CD4-positive, alpha-beta memory T cell (primary cell): ENCODE data around the gene NADK2. TPM values are rescaled to one million over a fixed set of nuclear protein-coding genes. Genes with fewer than 3 reads are reported as not detected.

Source experiments
- CTCF ChIA-PET: fragments of 350-600 bp; sonication (Branson Sonifier 250); formaldehyde crosslinking; loops from one replicate; lab custom pipeline; 2021; ENCODE audit warnings: inconsistent platforms; ENCODE audit not compliant: partially characterized antibody; lab: Charles Lee
- POLR2A ChIA-PET: fragments of 350-600 bp; sonication (Branson Sonifier 250); formaldehyde crosslinking; loops from one replicate; lab custom pipeline; 2021; ENCODE audit not compliant: partially characterized antibody; lab: Charles Lee
- DNase-seq, 5 donors: peaks; one replicate each; pipeline versions ENCODE4 v3.0.0 to v3.0.0-alpha.2; 2020 to 2022; ENCODE audit warnings: mixed read lengths in 1 of 5
- H3K27ac ChIP-seq: one replicate; pipeline ENCODE4 v1.7.0; 2013; ENCODE audit warnings: low read depth, low read length
- H3K27me3 ChIP-seq: 2 replicates; pipeline ENCODE4 v1.7.0; 2013; ENCODE audit warnings: mild to moderate bottlenecking, low read length, moderate library complexity; ENCODE audit not compliant: insufficient read depth
- H3K36me3 ChIP-seq: 2 replicates; pipeline ENCODE4 v1.7.0; 2013; ENCODE audit warnings: mild to moderate bottlenecking, low read length, moderate library complexity; ENCODE audit not compliant: insufficient read depth
- H3K4me1 ChIP-seq: 2 replicates; pipeline ENCODE4 v1.7.0; 2013; ENCODE audit warnings: mild to moderate bottlenecking, low read length, moderate library complexity; ENCODE audit not compliant: insufficient read depth
- H3K4me3 ChIP-seq, 2 donors: one replicate each; pipeline ENCODE4 v1.7.0; 2013; ENCODE audit warnings: low read length in 2 of 2, mild to moderate bottlenecking in 1 of 2
- H3K9me3 ChIP-seq, 2 donors: one replicate each; pipeline ENCODE4 v1.7.0; 2013; ENCODE audit warnings: low read length in 2 of 2, control low read depth in 1 of 2; ENCODE audit not compliant: control insufficient read depth in 1 of 2
- H3K27ac Mint-ChIP-seq, 7 donors: one replicate each; pipeline ENCODE4 v1.8.0; 2020 to 2021; ENCODE audit warnings: mixed read lengths in 7 of 7, mild to moderate bottlenecking in 6 of 7, inconsistent platforms in 3 of 7, moderate library complexity in 3 of 7
- H3K27me3 Mint-ChIP-seq, 2 donors: one replicate each; pipeline ENCODE4 v1.8.0; 2020 to 2021; ENCODE audit warnings: mixed read lengths in 2 of 2
- H3K36me3 Mint-ChIP-seq, 2 donors: one replicate each; pipeline ENCODE4 v1.8.0; 2020 to 2021; ENCODE audit warnings: mixed read lengths in 2 of 2, inconsistent platforms in 1 of 2, mild to moderate bottlenecking in 1 of 2
- H3K4me1 Mint-ChIP-seq, 4 donors: one replicate each; pipeline ENCODE4 v1.8.0; 2020 to 2021; ENCODE audit warnings: mixed read lengths in 4 of 4, mild to moderate bottlenecking in 1 of 4
- H3K4me3 Mint-ChIP-seq, 8 donors: one replicate each; pipeline ENCODE4 v1.8.0; 2020 to 2021; ENCODE audit warnings: mixed read lengths in 8 of 8, mild to moderate bottlenecking in 7 of 8, moderate library complexity in 6 of 8, inconsistent platforms in 3 of 8
- H3K9me3 Mint-ChIP-seq, 8 donors: one replicate each; pipeline ENCODE4 v1.8.0; 2020 to 2021; ENCODE audit warnings: mixed read lengths in 8 of 8, mild to moderate bottlenecking in 5 of 8, inconsistent platforms in 3 of 8, moderate library complexity in 1 of 8
- intact Hi-C: fragments of 100-400 bp; cut with micrococcal nuclease; formaldehyde crosslinking; loops from one replicate; pipeline ENCODE4 v1.15.1; 2023
- polyA plus RNA-seq, 2 donors: library from polyadenylated mRNA; unstranded; fragments of 300-500 nt; fragmentation: Illumina TruSeq; gene quantifications; one replicate each; pipeline ENCODE4 v1.2.3, GENCODE V29; 2021
- total RNA-seq, 2 experiments: library from RNA; stranded (reverse); gene quantifications; one replicate each; pipeline ENCODE4 v1.2.3, GENCODE V29; 2021

The NADK2 gene
- total and polyA plus RNA-seq, 4 experiments from 2014 or later = 5.8 to 14.5 (median 11.0) TPM

- DNase-seq = peak; percentile 25 to 55 (median 29)
- no peaks in the 10 kb centered on the region for H3K9me3 ChIP-seq
- no peaks in the 10 kb centered on the region for H3K9me3 Mint-ChIP-seq
- H3K27me3 ChIP-seq = no peaks in the 10 kb centered on the region
- no peak overlapping the region for H3K4me3 ChIP-seq
- POLR2A ChIA-PET = interaction anchor here (2.3 kb wide), 1 partner anchor 16 kb away, joined by 11 read pairs; the partner anchor contains the start of genes LMBRD2 and SKP2
- H3K4me1 ChIP-seq = peaks cover 14% of the 10 kb centered on the region
- CTCF ChIA-PET = interaction anchor here (1.5 kb wide), 1 partner anchor 10 kb away, joined by 5 read pairs; no protein-coding TSS in a partner anchor
- H3K27ac Mint-ChIP-seq = peak overlapping the region; percentile 72 to 89 (median 84)
- peaks cover 55 to 86% of the 10 kb centered on the region in 2 donors for H3K36me3 Mint-ChIP-seq
- H3K4me1 Mint-ChIP-seq = peaks cover 14 to 32% (median 18%) of the 10 kb centered on the region in 4 donors
- intact Hi-C loops = no loop called here
- peaks cover 40% of the 10 kb centered on the region for H3K36me3 ChIP-seq
- peak overlapping the region in 4 of 8 donors; percentile 7 to 49 (median 30) for H3K4me3 Mint-ChIP-seq
- no peaks in the 10 kb centered on the region for H3K27me3 Mint-ChIP-seq
- H3K27ac ChIP-seq = no peak overlapping the region
Measured at GRCh38 chr5:36168737-36169136, 73.0 kb downstream of the NADK2 start.

- Histone ChIP-seq H3K4me3 (no peak overlapping the region), H3K27ac (no peak overlapping the region), H3K9me3 (no peaks in the 10 kb centered on the region), H3K27me3 (no peaks in the 10 kb centered on the region), H3K36me3 (peaks cover 32% of the 10 kb centered on the region), H3K4me1 (peaks cover 14% of the 10 kb centered on the region)
- ChIA-PET POLR2A (no interaction called here), CTCF (interaction anchor here (1.3 kb wide), 1 partner anchor 10 kb away, joined by 3 read pairs; no protein-coding TSS in a partner anchor)
- Mint-ChIP-seq H3K4me1 (peaks cover 23 to 35% (median 26%) of the 10 kb centered on the region in 4 donors), H3K9me3 (no peaks in the 10 kb centered on the region), H3K4me3 (no peak overlapping the region), H3K27me3 (no peaks in the 10 kb centered on the region), H3K27ac (no peak overlapping the region), H3K36me3 (peaks cover 65 to 83% of the 10 kb centered on the region in 2 donors)
- intact Hi-C loops = no loop called here
- no peak for DNase-seq
Measured at GRCh38 chr5:36164461-36164860, 77.3 kb downstream of the NADK2 start.

- Histone ChIP-seq H3K36me3 (peaks cover 33% of the 10 kb centered on the region), H3K27me3 (no peaks in the 10 kb centered on the region), H3K27ac (no peak overlapping the region), H3K9me3 (no peaks in the 10 kb centered on the region), H3K4me3 (no peak overlapping the region), H3K4me1 (peaks cover 1% of the 10 kb centered on the region)
- Mint-ChIP-seq H3K4me1 (peaks cover 19 to 31% (median 22%) of the 10 kb centered on the region in 4 donors), H3K9me3 (no peaks in the 10 kb centered on the region), H3K36me3 (peaks cover 71 to 84% of the 10 kb centered on the region in 2 donors), H3K27ac (no peak overlapping the region), H3K4me3 (no peak overlapping the region), H3K27me3 (no peaks in the 10 kb centered on the region)
- ChIA-PET CTCF (no interaction called here), POLR2A (no interaction called here)
- intact Hi-C loops = no loop called here
- no peak for DNase-seq
Measured at GRCh38 chr5:36162810-36163486, 78.8 kb downstream of the NADK2 start.

GRCh38 chr5:36161361-36161760 is 80.4 kb downstream of the NADK2 start:
- H3K9me3 ChIP-seq = no peaks in the 10 kb centered on the region
- Mint-ChIP-seq H3K27me3 (no peaks in the 10 kb centered on the region), H3K27ac (peak overlapping the region in 3 of 7 donors; percentile 32 to 60 (median 52)), H3K4me1 (peaks cover 18 to 33% (median 21%) of the 10 kb centered on the region in 4 donors), H3K9me3 (no peaks in the 10 kb centered on the region), H3K4me3 (no peak overlapping the region), H3K36me3 (peaks cover 71 to 87% of the 10 kb centered on the region in 2 donors)
- H3K27me3 ChIP-seq = no peaks in the 10 kb centered on the region
- intact Hi-C loops = no loop called here
- CTCF ChIA-PET = interaction anchor here (0.9 kb wide), 1 partner anchor 80 kb away, joined by 3 read pairs; the partner anchor contains the start of gene NADK2
- POLR2A ChIA-PET = no interaction called here
- H3K27ac ChIP-seq = no peak overlapping the region
- DNase-seq = no peak
- H3K4me1 ChIP-seq = no peaks in the 10 kb centered on the region
- no peak overlapping the region for H3K4me3 ChIP-seq
- H3K36me3 ChIP-seq = peaks cover 37% of the 10 kb centered on the region

- peaks cover 38% of the 10 kb centered on the region for H3K36me3 ChIP-seq
- intact Hi-C loops = no loop called here
- H3K27ac ChIP-seq = no peak overlapping the region
- H3K4me1 Mint-ChIP-seq = peaks cover 17 to 39% (median 23%) of the 10 kb centered on the region in 4 donors
- no peaks in the 10 kb centered on the region for H3K27me3 ChIP-seq
- no peak for DNase-seq
- POLR2A ChIA-PET = no interaction called here
- peaks cover 74 to 88% of the 10 kb centered on the region in 2 donors for H3K36me3 Mint-ChIP-seq
- no peaks in the 10 kb centered on the region for H3K27me3 Mint-ChIP-seq
- H3K9me3 Mint-ChIP-seq = no peaks in the 10 kb centered on the region
- peak overlapping the region in 2 of 7 donors; percentile 10 to 70 for H3K27ac Mint-ChIP-seq
- H3K4me3 Mint-ChIP-seq = no peak overlapping the region
- no peak overlapping the region for H3K4me3 ChIP-seq
- H3K4me1 ChIP-seq = no peaks in the 10 kb centered on the region
- H3K9me3 ChIP-seq = no peaks in the 10 kb centered on the region
- CTCF ChIA-PET = no interaction called here
Measured at GRCh38 chr5:36160617-36161016, 81.1 kb downstream of the NADK2 start.

GRCh38 chr5:36158144-36158543 is 83.6 kb downstream of the NADK2 start:
- Histone ChIP-seq H3K27me3 (no peaks in the 10 kb centered on the region), H3K36me3 (peaks cover 25% of the 10 kb centered on the region), H3K27ac (no peak overlapping the region), H3K4me3 (no peak overlapping the region), H3K4me1 (peaks cover 13% of the 10 kb centered on the region), H3K9me3 (no peaks in the 10 kb centered on the region)
- peak overlapping the region in 1 of 7 donors; percentile 91 for H3K27ac Mint-ChIP-seq
- no peaks in the 10 kb centered on the region for H3K27me3 Mint-ChIP-seq
- no peaks in the 10 kb centered on the region for H3K9me3 Mint-ChIP-seq
- intact Hi-C loops = no loop called here
- no peak overlapping the region for H3K4me3 Mint-ChIP-seq
- POLR2A ChIA-PET = no interaction called here
- H3K36me3 Mint-ChIP-seq = peaks cover 74 to 83% of the 10 kb centered on the region in 2 donors
- peaks cover 28 to 59% (median 34%) of the 10 kb centered on the region in 4 donors for H3K4me1 Mint-ChIP-seq
- CTCF ChIA-PET = no interaction called here
- DNase-seq = no peak

GRCh38 chr5:36156619-36157018 is 85.1 kb downstream of the NADK2 start:
- intact Hi-C loops = no loop called here
- peaks cover 19% of the 10 kb centered on the region for H3K36me3 ChIP-seq
- H3K27me3 ChIP-seq = no peaks in the 10 kb centered on the region
- no peak overlapping the region for H3K27ac Mint-ChIP-seq
- H3K36me3 Mint-ChIP-seq = peaks cover 59 to 77% of the 10 kb centered on the region in 2 donors
- H3K4me3 Mint-ChIP-seq = no peak overlapping the region
- peaks cover 22% of the 10 kb centered on the region for H3K4me1 ChIP-seq
- H3K27me3 Mint-ChIP-seq = no peaks in the 10 kb centered on the region
- POLR2A ChIA-PET = interaction anchor here (1.8 kb wide), 1 partner anchor 85 kb away, joined by 4 read pairs; the partner anchor contains the start of gene NADK2
- H3K4me3 ChIP-seq = no peak overlapping the region
- no peak overlapping the region for H3K27ac ChIP-seq
- CTCF ChIA-PET = interaction anchor here (1.1 kb wide), 1 partner anchor 17 kb away, joined by 4 read pairs; no protein-coding TSS in a partner anchor
- H3K9me3 ChIP-seq = no peaks in the 10 kb centered on the region
- H3K9me3 Mint-ChIP-seq = no peaks in the 10 kb centered on the region
- DNase-seq = no peak
- peaks cover 36 to 72% (median 44%) of the 10 kb centered on the region in 4 donors for H3K4me1 Mint-ChIP-seq
